Measurements from ENCODE around the gene HHATL.

- TF ChIP-seq GATA2 (IDR thresholded peaks at IDR 0.05; ENCODE audit: low read depth, low read length) (no peak), GATA3 (IDR thresholded peaks at IDR 0.05; ENCODE audit: low read depth, low read length) (no peak)
Measured at GRCh38 chr3:42702982-42703694, 540 bp upstream of the HHATL start.

Measured in SH-SY5Y (cell line).